Activated CD4-positive, alpha-beta T cell treated with anti-CD3 and anti-CD28 coated beads, Interleukin-2, amount 50 U/mL, for 48 hours (primary cell): ENCODE results near the gene CHCHD10.
A peak's percentile ranks its signal among the peaks of the same experiment; 100 is the strongest.

Source experiments
- DNase-seq, 2 experiments: peaks; one replicate each; pipeline ENCODE4 v3.0.0-alpha.2; 2020

The CHCHD10 gene

DNA sequence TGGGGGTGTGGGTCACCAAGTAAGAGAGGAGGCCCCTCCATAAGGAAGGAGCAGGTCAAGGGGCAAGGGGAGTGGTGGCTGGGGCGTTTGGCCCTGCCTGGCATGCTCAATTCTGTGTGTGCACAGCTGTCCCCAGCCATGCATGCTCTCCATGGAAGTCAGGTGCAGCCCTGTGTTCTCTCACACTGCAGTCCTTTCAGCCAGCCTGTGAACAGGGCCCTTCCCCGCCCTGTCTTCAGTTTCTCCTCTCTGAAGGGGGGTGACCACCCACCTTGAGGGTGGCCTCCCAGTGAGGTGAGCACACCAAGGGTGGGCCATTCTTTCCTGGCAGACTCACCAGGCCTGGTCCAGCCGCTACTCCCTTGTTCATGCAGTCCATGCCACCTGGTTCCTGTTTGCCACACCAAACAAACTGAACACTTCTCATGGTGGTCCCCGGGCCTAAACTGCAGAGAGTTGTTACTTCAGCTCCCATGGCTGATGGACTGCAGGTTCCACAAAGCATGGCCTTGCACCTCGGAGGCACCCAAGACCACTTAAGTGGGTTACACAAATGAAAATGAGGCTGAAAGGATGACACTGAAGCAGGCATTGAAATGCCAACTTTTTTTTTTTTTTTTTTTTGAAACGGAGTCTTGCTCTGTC lies 1.7 kb upstream of the CHCHD10 start:
- no peak for DNase-seq

DNA sequence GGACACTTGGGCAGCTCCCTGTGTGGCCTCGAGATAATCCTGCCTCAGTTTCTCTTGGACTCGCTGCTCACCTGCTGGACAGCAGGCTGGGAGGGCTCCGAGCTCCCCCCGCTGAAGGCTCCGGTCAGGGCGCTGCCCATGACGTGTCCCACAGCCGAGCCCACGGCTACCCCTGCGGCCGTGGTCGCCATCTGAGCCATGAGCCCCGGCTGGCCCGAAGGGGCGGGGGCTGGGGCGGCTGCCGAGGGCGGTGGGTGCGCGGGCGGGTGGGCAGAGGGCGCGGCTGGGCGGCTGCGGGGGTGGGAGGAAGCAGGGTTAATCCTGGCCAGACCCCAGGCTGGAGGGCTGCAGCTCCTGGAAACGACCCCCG lies 484 bp downstream of the CHCHD10 start:
- no peak for DNase-seq

DNA sequence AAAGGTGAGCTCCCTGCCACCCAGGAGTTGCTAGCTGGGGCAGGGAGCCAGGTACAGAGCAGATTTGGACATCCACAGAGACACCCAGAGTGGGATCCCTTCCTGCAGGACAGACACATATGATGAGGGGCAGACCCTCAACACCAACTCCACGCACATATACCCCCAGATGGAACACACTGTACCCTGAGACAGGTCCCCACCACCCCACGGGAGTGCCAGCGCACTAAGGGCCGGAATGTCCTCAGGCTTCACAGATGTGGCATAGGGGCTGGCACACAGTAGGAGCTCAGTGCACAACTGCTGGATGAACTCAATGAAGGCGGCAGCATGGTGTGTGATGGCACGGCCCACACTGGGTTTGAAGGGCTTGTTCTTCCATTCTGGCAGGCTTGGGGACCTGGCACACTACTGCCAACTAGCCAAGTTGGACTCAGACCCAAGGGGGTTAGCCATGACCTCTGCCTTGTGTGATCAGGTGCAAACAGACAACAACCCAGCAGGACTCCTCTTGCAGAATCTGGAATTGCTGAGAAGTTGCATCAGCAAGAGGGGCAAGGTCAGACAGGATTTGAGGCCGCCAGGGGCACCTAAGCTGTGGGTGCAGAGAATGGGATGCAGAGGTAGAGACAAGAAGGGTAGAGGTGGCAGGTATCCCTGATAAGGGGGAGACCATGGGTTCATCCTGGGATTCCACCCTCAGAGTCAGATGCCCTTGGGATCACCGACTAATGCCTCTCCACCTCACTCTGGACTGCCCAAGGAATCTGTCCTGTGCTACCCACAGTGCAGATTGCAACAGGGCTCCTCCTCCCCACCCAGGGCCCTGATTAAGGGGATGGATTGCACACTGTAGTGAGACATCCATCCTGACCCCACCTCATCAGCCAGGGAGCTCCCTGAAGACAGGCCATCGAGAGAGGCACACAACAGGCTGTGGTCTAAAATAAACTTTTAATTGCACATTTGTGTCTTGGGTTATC lies 2.6 kb downstream of the CHCHD10 start:
- DNase-seq = no peak

DNA sequence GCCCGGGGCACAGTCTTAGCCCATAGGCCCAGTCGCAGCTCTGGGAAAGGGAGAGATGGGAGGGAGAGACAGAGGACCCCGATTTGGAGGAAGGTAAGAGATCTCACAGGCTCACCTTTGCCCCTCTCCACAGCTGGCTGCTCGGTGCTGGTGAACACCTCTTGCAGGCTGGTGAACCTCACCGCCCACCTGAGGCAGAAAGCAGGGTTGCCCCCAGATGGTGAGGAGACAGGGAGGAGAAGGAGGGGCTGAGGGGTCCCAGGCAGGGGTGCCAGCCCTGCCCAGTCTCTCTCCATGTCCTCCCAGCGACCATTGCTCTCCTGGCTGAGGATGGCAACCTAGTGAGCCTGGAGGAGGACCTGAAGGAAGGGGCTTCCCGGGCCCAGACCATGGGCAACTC lies 3.8 kb downstream of the CHCHD10 start:
- no peak for DNase-seq

DNA sequence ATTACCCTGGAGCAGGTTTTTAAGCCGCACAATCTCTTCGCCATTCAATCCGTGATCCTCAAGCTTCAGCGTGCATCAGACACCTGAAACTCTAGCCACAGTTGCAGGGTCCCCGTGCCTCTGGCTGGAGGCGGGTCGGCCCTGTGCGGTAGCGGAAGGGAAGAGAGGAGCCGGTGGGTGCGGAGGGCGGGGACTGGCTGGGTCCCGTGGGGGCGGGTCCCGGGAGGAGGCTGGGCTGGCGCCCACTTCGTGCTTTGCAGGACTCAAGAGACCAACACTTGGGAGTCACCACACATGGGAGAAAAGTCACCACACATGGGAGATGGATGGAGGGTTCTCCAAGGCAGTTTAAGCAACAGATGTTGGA lies 4.2 kb downstream of the CHCHD10 start:
- DNase-seq = peak; percentile 65 to 70

DNA sequence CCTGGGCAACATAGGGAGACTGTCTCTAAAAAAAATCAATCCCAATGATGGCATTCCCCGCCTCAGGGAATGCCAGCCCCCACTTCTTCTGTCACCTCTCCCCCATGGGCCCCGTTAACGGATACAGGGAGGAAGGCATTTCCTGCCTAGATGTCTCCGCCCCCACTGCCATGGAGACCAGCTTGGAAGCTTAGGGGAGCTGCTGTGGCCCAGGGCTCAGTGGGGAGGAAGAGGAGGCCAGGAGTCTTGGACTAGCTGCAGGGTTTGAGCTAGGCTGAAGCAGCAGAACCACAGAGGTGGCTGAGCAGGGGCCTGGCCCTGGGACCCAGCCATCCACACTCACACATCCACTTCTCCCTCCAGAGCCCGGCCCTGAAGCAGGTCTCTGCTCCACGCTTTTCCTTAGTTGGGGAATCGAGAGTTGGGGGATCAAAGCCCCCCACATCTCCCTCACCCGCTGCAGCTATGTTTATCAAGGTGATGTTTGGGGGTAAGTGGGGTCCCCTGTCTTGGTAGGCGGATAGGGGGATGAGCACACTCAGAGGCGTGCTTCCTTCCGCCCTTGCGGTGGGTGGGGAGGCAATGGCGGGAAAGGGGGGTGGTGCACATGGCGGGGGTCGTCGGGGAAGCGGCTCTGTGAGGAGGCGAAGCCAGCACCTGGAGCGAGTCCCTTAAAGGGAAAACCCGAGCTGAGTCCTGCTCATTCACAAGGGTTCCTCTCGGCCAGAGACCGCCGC lies 4.8 kb downstream of the CHCHD10 start, which contains the start of gene C22orf15:
C22orf15 (plus strand) TSS at position 149 of the 737 bp plus-strand sequence; CDS start at position 466, 317 bp downstream.
- DNase-seq = peak in 1 of 2 experiments; percentile 26

DNA sequence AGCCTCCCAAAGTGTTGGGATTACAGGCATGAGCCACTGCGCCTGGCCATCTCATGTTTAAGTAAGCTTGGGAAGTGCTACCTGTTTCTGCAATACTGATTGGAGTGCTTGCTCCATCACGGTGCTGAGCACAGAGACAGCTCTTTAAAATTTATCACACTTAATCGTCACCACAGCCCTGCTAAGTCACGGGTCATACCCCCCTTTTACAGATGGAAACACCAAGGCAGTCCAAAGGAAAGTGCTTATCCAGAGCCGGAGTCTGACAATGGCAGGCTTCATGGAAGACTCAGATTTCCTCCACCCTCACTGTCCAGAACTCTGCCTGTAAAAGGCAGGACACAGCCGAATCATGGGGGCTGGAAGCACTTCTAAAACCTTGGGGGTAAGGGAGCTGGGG lies 7.7 kb downstream of the CHCHD10 start:
- no peak for DNase-seq

DNA sequence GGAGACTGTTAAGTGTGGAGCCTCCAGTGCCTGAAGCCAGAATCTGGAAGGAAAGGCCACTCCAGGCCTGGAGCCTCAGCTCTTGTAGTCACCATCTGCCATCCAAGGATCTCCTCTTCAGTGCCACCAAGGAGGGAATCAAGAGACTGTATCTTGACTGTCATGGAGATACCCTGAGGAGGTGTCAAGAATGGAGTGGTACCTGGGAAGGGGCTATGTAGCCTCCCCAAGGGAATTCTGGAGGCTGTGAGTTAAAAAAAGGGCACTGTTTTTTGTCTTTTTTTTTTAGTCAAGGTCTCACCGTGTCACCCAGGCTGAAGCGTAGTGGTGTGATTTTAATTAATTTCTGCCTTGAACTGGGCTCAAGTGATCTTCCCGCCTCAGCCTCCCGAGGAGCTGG lies 8.2 kb downstream of the CHCHD10 start:
- DNase-seq = no peak

DNA sequence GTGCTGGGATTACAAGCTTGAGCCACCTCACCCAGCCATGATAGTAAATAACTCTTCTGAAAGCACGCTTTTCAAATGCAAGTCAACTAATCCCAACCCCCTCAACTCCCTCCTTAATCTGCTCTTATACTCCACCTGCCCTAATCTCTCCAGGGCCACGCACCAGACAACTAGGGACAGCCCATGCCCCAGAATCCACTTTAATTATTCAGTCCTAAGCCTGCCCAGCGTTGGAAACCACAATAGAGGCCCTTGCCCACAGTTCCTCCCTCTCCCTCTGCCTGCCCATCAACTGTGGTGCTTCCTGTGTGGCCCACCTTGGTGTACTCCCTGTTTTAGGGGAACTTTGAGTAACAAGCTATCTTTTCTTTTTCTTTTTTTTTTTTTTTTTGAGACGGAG lies 10.9 kb downstream of the CHCHD10 start:
- no peak for DNase-seq

DNA sequence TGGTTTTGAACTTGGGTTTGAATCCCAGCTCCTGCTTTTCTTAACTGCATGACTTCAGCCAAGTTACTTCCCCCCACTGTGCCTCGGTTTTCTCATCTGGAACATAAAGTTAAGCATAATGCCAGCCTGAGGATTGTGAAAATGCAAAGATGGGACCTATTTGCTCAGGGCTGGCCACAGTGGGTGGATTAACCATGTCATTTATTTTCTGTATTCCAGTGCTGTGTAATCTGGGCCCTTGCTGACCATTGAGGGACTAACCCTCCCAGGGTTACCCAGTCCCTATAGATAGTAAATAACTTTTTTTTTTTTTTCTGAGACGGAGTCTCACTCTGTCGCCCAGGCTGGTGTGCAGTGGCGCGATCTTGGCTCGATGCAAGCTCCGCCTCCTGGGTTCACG lies 12.1 kb downstream of the CHCHD10 start:
- DNase-seq = no peak

DNA sequence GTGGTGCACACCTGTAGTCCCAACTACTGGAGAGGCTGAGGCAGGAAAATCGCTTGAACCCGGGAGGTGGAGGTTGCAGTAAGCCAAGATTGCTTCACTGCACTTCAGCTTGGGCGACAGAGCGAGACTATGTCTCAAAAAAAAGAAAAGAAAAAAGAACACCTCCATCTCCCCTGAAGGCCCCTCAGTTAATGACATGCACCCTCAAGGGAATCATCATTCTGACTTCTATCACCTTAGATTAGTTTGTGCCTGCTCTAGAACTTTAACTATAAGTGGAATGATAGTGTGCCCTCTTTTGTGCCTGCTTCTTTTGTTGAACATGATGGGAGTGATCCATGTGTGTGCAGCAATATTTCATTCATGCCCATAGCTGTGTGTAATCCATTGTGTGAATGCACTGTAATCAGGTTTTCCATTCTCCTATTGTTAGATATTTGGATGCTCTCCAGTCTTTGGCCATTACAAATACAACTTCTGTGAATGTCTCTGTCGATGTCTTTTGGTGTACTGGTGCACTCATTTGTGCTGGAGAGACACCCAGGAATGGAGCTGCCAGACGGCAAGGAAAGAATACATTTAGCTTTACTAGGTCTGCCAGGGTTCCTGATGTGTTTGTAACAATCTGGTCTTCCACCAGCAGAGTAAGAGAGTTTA lies 12.7 kb downstream of the CHCHD10 start:
- no peak for DNase-seq

DNA sequence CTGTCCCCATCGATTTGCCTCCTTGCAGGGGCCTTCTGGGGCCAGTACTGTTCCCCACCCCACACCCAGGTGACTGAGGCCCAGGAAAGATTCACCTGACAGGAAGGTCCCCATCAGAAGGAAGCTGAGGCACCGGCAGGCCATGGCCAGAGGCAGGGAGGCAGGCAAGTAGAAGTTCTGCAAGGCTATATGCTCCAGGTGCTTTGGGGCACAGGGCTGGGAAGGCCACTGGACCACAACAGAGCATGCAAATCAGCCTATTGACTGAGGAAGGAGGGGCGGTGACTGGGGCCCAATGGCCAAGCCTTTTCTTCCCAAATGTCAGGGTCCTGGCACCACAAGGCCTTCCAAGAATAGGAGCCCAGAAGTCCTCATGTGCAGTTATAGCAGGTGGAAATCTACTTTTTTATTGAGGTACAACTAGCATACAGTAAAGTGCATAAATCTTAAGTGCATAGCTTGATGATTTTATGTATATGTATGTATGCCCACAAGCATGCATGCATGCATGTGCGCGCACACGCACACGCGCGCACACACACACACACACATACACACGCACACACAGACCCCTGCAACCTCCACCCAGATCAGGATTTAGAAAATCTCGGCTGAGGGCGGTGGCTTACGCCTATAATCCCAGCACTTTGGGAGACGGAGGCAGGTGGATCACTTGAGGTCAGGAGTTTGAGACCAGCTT lies 13.4 kb downstream of the CHCHD10 start, which contains the start of gene VPREB3:
VPREB3 (minus strand) TSS at position 206 of the 700 bp plus-strand sequence; CDS start at position 144, 62 bp downstream.
- DNase-seq = no peak

DNA sequence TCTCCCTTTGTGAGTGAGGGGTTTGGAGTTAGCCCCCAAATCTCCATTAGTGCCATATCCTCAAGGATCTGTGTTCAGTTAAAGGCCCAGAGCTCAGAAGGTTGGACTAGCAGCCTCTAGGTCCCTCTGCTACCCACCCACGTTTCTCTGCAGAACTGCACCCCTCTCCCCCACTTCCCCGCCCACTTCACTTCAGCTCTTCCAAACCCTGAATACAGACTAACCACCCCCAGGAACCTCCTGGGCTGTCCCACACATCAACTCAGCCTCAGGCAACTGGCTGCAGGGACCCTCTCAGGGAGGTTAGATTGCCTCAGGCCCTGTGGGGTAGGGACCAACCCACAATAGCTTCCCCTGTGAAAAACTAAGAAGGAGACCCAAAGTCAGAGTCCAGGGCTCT lies 14.4 kb downstream of the CHCHD10 start:
- no peak for DNase-seq

DNA sequence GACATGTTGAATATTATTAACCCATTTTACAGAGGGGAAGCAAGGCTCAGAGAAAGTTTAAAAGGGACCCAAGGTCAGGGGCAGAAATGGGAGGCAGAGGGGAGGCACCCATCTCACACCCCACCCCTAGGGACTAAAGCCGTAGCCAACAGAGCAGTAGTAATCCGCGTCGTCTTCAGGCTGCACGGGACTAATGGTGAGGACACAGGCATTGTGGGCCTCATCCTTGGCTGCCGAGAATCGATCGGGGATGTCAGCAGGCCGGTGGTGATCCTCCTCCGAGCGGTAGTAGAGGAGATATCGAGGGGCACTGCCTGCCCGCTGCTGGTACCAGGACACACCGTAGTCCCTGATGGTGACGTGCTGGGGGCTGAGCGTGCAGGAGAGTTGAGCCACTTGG lies 15.0 kb downstream of the CHCHD10 start:
- no peak for DNase-seq

DNA sequence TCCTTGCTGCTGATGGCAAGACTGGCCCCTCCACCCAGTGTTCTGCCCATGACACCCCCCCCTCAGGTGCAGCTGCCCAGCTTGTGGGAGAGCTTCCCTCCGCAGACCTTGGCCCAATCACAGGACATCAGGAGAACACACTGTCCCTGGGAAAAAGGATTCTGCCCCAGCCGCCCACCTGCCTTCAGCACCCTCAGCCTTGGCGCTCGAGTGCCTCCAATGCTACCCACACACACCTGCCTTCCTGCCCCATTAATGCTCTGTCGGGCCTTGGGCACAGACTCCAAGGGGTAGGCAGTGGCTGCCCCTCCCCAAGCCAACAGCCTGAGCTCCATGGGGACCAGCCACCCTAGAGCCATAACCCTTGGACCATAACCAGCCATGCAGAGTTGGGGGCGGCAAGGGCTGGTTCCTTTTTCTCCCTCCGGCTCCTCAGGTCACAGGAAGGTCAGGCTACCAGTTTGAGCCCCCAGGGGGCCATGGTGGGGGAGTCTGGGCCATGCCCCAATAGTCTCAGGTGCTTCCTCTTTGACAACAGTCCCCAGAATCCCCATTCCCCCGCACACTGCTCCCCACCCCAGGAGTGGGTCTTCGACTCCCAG lies 15.6 kb downstream of the CHCHD10 start:
- no peak for DNase-seq

DNA sequence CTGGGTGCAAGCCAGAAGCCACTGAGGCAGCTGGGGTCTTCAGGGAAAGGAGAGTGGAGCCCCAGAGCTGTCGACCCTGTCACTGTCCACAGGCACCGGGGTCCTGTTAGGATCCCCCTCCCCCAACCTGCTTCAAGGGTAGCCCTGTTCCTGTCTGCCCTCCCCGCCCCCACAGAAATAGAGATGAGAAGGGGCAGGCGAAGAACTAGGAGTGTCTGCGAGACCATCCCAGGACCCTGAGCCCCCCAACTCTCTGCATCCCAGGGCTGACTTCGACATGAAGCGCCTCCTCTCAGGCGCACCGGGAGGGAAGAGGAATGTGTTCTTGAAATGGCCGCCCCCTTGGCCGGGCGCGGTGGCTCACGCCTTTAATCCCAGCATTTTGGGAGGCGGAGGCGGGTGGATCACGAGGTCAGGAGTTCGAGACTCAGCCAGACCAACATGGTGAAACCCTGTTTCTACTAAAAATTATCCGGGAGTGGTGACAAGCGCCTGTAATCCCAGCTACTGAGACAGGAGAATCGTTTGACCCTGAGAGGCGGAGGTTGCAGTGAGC lies 16.3 kb downstream of the CHCHD10 start:
- DNase-seq = no peak

DNA sequence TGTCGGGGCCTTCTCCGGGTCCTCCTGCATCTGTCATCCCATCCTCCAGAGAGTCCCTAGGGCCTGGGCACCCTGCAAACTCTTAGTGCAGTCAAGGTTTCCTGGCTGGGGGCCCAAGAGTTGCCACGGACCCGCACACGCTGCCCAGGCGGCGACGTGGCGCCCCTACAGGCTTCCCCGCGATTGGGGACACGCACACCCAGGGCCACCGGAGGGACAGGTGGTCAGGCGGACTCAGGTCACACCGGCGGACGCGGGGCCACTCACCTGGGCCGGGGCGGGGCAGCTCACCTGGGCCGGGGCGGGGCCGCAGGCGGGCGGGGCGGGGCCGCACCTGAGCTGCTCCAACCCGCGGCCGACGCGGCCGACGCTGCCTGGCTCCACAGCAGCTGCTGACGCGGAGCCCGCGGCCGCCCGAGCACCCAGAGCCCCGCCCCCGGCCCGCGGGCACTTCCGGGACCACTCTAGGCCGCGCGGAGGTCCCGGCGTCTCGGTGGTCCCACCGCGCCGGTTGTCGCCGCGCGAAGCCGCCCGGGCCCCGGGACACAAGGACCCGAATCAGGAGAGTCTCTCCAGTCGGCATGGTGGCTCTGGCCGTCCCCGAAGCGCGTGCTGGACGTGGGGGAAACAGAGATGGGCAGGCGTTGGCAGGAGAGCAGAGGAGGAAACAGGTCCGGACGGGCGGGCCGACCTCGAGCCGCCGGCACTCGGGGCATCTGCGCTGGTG lies 16.9 kb downstream of the CHCHD10 start, which contains the start of gene ZNF70:
ZNF70 (minus strand) TSS at position 399 of the 727 bp plus-strand sequence. CDS start 5,972 bp downstream, outside the sequence.
- peak; percentile 74 to 77 for DNase-seq

DNA sequence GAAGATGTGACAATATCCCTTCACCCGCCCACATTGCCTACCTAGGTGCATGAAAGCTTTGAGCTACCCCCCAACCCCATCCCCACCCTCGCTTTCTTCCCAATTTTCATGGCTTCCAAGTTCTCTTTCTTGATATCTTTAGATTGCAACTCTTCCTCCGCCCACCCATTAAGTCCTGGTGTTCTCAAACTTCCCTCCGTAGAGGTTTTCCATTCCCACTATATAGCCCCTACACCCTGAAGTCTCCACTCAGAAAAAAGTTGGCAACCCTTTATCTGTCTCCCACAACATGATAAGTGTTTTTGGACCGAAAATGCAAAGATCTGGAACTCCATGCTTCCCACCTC lies 17.4 kb downstream of the CHCHD10 start:
- DNase-seq = no peak

DNA sequence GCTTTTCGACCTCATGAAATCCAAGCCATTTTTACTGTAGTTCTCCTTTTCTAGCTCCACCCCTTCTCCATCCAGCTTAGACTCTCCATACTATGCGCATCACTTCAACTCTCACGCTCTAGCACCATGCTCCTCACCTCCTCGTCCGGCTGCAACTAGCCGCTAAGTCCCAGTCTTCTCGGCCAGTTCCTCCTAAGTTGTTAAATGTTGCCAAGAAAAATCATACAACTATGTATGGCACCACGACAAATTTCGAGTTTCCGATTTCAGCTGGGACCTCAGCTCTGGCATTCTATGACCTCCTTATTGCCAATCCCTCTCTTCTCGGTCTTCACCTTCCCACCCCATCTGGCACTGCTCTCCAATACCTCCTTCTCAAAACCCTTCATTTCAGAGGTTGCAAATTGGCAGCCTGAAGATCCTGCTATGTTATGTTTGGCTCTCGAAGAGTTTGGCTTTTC lies 17.9 kb downstream of the CHCHD10 start:
- no peak for DNase-seq

DNA sequence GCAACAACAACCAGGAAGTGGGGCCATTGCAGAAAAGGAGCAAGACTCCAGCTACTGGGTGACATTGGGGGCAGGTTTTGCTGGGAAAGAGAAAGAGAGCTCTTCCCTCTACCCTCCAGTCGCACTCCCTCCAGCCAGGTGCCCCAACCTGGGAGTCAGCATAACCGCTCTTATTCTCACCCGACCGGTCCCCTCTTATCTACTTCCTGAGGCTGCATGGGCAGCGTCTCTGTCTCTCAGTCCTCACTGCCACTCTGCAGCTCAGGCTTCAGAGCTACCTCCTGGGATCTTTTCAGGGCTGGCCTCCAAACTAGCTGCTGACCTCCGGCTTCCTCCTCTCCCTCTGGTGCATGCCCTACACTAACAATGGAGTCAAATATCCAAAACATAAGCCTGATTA lies 22.0 kb downstream of the CHCHD10 start:
- DNase-seq = no peak

DNA sequence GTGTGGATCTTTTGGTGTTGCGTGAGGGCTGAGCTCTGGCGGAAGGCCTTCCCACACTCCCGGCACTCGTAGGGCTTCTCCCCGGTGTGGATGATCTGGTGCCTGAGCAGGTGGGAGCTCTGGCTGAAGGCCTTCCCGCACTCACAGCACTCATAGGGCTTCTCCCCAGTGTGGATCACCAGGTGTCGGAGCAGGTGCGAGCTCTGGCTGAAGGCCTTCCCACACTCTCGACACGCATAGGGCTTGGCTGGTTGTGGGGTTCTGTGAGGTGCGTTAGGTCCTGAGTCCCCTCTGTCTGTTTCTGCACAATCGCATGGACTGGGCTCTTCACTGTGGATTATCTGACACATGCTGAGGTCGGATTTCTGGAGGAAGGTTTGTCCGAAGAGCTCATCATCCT lies 23.3 kb downstream of the CHCHD10 start:
- no peak for DNase-seq
